Measurements from ENCODE around the gene CENPP.

Gene CENPP

GRCh38 chr9:92669527-92669889 is 343.8 kb downstream of the CENPP start:
- Histone ChIP-seq H3K9me2 (ENCODE audit: low read depth, low read length) (no peaks in the 10 kb centered on the region), H3F3A (ENCODE audit: insufficient read depth, low read length) (no peaks in the 10 kb centered on the region), H4K20me1 (ENCODE audit: insufficient read depth, low read length) (no peaks in the 10 kb centered on the region), H3K9me3 (ENCODE audit: low read length) (no peaks in the 10 kb centered on the region), H3K27ac (ENCODE audit: low read depth, low read length, poor library complexity, severe bottlenecking) (peak overlapping the region; percentile 24), H3K4me1 (ENCODE audit: insufficient read depth, low read length, severe bottlenecking) (peaks cover 52% of the 10 kb centered on the region), H3K36me3 (ENCODE audit: insufficient read depth, low read length) (peaks cover 18% of the 10 kb centered on the region; the same call in 1 of the 2 replicates), H2AFZ (ENCODE audit: low read length) (no peak overlapping the region), H3K9ac (ENCODE audit: low read length) (peak overlapping the region; percentile 85), H3K27me3 (ENCODE audit: insufficient read depth, low read length) (no peaks in the 10 kb centered on the region), H3K4me3 (ENCODE audit: low read depth, low read length, poor library complexity, severe bottlenecking) (peak overlapping the region; percentile 93), H3K4me2 (ENCODE audit: low read length) (peak overlapping the region; percentile 97), H3K79me2 (ENCODE audit: insufficient read depth, low read length) (peaks cover 38% of the 10 kb centered on the region)
- TF ChIP-seq, protein P1, sequence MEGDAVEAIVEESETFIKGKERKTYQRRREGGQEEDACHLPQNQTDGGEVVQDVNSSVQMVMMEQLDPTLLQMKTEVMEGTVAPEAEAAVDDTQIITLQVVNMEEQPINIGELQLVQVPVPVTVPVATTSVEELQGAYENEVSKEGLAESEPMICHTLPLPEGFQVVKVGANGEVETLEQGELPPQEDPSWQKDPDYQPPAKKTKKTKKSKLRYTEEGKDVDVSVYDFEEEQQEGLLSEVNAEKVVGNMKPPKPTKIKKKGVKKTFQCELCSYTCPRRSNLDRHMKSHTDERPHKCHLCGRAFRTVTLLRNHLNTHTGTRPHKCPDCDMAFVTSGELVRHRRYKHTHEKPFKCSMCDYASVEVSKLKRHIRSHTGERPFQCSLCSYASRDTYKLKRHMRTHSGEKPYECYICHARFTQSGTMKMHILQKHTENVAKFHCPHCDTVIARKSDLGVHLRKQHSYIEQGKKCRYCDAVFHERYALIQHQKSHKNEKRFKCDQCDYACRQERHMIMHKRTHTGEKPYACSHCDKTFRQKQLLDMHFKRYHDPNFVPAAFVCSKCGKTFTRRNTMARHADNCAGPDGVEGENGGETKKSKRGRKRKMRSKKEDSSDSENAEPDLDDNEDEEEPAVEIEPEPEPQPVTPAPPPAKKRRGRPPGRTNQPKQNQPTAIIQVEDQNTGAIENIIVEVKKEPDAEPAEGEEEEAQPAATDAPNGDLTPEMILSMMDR (IDR thresholded peaks at IDR 0.05; ENCODE audit: low read length) = no peak
- no peak for TF ChIP-seq EZH2 (IDR thresholded peaks at IDR 0.05; ENCODE audit: borderline replicate concordance, low read length)

All from OCI-LY1 (cell line).